Stimulated activated CD4-positive, alpha-beta T cell treated with anti-CD3 and anti-CD28 coated beads, Interleukin-2, amount 100 ng/mL, for 4 hours (primary cell): ENCODE measurements around the gene IDH3A.
A peak's percentile ranks its signal among the peaks of the same experiment; 100 is the strongest.

ENCODE experiments used
- DNase-seq: peaks from one replicate; pipeline ENCODE4 v3.0.0-alpha.2; 2020; ENCODE audit warnings: low read depth

The IDH3A gene

DNA sequence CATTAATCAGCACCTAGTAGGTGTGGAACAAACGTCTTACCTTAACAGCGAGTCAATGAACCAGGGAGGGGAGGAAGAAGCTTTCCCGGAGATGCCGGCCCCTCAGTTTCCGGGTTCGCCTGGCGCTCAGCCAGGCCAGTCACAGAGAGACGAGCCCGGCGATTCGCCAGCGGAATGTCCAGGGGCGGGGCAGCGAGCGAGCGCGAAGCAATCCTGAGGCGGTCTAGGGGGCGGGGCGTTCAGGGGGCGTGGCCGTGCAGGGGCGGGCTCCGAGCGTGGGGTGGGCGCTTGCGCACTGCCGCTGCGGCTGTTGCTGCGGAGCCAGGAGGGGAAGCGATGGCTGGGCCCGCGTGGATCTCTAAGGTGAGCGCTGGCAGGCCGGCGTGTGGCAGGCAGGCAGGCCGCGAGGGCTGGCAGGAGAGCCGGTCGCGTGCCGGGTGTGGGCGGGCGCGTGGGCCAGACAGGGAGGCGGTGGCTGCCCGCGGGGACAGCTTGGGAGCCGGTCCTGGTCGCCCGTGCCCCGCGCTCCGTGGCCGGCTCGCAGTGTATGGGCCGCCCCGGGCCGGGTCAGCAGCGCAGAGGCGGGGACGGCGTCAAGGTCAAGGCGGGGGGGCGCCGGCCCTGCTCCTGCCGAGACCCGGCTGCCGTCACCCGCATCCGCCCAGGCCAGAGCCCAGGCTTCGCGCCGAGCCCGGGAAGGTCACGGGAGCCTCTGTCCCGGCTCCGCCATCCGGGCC lies at the start of gene IDH3A:
IDH3A (plus strand) TSS at position 295 of the 737 bp plus-strand sequence; CDS start at position 337, 42 bp downstream.
- DNase-seq: peak; percentile 100

- DNase-seq: no peak
Measured at GRCh38 chr15:78100886-78101285, 48.3 kb upstream of the IDH3A start.

DNA sequence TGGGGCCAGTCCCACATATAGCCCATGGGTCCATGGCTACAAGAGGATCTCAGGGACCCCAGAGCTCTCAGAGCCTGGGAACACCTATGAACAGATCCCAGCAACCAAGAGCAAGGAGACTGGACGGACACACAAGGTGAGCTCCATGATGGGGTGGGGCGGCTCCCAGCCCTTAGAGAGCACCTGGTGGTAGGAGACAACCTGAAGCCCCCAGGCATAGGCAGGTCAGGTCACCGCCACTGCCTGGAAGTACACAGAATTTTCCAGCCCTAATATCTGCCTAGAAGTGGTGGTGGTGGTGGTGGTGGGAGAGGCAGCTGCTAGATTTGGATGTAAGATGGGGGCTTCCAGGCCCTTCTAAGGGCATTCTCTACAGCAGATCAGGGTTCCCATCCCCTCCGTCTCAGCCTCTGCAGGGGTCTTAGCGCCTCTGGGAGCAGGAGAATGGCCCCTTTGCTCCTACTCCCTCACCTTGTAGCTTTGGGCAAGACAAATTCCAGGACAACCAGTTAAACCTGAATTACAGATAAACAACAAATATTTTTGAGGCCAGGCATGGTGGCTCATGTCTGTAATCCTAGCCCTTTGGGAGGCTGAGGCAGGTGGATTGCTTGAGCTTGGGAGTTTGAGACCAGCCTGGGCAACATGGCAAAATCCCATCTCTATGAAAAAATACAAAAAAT lies 47.6 kb upstream of the IDH3A start:
- no peak for DNase-seq

GRCh38 chr15:78102211-78102610 lies 47.0 kb upstream of the IDH3A start:
- no peak for DNase-seq

DNA sequence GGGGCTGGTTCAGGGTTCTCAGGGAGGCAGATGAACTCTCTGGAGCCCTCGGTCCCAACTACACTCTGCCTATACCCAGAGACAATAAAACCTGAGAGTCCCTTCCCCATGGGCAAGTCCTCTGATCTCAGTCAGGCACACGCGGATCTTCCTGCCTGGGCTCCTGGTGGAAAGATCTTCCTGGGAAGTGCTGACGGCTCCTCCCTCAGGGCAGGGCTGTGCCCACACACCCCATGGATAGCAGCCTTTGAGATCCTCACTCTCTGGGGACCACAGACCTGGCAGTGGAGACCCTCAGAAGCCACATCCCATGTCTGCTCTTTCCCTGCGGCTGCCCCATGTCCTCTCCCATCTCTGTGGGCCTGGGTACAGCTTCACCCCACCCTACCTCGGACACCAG lies 46.4 kb upstream of the IDH3A start:
- DNase-seq: no peak

GRCh38 chr15:78103406-78104118 lies 45.6 kb upstream of the IDH3A start:
- DNase-seq: peak; percentile 9

DNA sequence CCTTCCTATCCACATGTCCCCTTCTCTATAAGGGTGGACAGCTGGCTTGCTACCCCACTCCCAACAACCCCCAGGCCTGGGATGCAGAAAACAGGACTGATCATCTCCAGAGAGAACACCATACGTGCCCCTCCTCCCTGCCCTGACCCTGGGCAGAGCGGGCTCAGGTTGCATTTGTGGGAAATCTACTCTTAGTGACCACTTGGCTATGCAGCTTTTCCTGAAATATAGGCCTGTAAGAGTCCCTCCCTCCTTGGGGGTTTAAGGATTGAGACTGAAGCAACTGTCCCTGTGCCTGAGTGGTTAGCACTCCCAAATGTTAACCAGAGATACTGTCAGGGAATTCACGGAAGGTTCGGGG lies 45.1 kb upstream of the IDH3A start:
- DNase-seq: no peak

- DNase-seq: no peak
Measured at GRCh38 chr15:78104566-78105475, 44.3 kb upstream of the IDH3A start.

GRCh38 chr15:78105476-78106241 lies 43.5 kb upstream of the IDH3A start:
- no peak for DNase-seq

- DNase-seq: no peak
Measured at GRCh38 chr15:78107471-78107870, 41.7 kb upstream of the IDH3A start.

- peak; percentile 79 for DNase-seq
Measured at GRCh38 chr15:78108300-78109084, 40.7 kb upstream of the IDH3A start.

DNA sequence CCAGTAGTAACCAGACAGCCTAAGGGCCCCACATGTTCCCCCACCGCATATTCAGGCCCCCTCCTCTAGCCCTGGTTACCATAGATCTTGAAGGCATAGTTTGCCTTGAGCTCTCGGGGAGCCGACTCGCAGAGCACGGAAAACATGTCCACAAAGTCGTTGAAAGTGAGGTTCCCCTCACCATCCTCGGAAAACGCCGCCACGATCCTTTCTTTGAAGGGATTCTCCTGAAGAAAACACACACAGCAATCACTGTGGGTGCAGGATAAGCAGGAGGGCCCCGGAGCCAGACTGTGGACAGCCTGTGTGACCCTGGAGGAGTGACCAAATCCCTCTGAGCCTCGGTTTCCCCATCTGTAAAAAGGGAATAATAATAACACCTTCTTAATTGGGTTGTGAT lies 40.0 kb upstream of the IDH3A start:
- DNase-seq: no peak

GRCh38 chr15:78110096-78110495 lies 39.1 kb upstream of the IDH3A start:
- DNase-seq: no peak

DNA sequence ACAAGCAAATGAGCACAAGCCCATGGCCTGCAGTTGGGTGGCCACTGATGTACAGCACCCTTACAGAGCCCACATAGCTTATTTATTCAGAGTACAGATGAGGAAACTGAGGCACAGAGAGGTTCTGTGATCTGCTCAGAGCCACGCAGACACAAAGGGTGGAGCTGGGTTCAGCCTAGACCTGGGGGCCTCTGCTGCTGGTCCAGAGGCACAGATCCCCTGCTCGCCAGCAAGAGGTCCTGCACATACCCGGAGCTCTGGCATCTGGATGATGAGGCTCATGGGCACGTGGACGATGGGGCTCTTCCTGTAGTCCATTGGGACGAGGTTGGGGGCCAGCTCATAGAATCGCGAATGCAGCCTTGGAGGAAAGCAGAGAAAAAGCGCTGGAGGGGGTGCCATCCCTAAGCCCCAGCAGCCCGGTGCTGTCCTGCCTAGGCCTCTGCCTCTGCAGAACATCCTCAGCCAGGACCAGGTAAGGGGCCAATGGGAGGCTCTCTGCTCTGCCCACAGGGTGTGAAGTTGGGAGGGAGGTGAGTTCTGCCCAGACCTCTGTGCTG lies 38.2 kb upstream of the IDH3A start:
- DNase-seq: no peak

GRCh38 chr15:78111788-78112187 lies 37.4 kb upstream of the IDH3A start:
- no peak for DNase-seq

DNA sequence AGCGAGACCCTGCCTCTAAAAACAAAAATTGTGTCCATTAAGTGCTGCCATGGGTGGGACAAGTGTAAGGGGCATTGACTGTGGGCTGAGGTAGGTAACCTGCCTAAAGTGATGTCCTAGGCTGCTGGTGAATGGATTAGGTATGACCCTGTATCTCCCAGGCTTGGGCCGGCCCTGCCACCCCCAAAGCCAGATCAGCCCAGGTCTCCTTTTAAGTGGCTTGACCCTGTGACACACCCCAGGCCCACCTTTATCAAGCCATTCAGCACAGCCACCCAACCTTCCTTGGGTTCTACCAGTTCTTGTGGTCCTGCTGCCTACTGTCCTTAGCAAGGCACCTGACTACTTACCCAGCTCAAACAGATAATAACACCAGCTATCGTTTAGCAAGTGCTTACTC lies 36.6 kb upstream of the IDH3A start:
- no peak for DNase-seq

DNA sequence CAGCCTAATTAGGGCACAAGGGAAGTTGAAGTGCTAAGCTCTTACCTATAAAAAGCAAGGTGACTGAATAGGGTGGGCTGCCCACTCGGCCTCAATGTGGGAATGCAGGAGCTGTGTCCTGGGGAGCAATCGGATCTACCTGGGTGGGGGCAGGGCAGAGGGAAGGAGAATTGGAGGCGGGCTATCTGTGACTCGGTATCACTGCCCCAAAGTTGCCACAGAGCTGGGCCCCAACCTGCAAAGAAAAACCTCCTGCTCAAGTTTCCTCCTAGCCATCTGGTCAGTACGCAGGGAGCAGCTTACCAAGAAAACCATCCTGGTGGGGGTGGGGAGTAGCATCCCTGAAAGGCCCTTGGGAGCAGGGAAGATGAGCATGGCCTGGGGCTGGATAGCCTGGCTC lies 28.6 kb upstream of the IDH3A start:
- no peak for DNase-seq

DNA sequence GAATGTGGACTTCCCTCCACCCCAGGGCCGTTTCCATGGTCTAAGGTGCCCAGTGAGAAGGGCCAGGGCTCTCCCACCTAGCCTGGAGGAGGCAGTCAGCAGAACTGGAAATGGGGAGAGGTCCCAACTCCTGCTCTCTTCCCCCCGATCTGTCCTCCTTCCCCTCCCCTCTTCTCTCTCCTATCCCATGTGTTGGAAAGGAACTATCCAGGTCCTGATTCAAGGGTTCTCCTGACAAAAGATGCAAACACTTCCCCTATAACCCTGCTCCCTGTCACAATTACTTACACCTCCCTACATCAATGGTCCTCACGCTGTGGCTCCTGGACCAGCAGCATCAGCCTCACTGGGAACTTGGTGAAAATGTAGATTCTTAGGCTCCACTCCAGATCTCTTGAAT lies 23.9 kb upstream of the IDH3A start:
- no peak for DNase-seq

DNA sequence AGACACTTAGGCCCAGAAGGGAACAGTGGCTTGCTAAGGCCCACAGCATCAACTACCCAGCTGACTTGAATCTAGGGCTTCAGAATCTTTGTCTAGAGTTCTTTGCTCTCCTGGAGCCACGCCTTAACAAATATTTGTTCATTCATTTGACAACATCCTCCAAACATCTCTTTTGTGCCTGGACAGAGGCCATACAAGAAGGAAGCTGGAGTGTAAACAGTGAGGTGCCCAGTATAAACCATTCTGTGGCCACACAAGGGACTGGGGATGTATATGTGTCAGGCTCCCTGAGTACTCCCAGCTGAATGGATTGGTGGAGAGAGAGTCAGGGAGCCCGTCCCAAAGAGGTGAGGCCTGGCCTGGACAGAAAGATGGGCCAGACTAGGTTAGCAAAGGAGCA lies 21.3 kb upstream of the IDH3A start:
- no peak for DNase-seq

GRCh38 chr15:78129077-78129750 lies 19.9 kb upstream of the IDH3A start:
- no peak for DNase-seq
